ENCODE data around the gene ATXN7L1.

DNA sequence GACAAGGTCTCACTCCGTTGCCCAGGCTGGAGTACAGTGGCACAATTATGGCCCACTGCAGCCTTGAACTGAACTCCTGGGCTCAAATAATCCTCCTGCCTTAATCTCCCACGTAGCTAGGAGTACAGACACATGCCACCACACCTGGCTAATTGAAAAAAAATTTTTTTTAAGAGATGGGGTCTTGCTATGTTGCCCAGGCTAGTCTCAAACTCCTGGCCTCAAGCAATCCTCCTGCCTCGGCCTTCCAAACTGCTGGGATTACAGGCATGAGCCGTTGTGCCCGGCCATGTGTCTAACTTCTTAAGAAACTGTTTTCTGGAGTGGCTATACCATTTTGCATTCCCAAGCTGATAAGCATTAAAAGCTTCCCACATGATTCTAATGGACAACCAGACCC, 285.6 kb downstream of the ATXN7L1 start:
- TF ChIP-seq, protein P1, sequence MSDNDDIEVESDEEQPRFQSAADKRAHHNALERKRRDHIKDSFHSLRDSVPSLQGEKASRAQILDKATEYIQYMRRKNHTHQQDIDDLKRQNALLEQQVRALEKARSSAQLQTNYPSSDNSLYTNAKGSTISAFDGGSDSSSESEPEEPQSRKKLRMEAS (IDR thresholded peaks at IDR 0.05): no peak
- TF ChIP-seq TCF12 (IDR thresholded peaks at IDR 0.05; ENCODE audit: low read depth): no peak

All from Ishikawa (cell line).